OCI-LY1 (cell line): ENCODE data around the gene ESRP2.
A peak's percentile ranks its signal among the peaks of the same experiment; 100 is the strongest.

ENCODE experiments used
- H2AFZ ChIP-seq: fragments of 200-600 bp; sonication (generic), shearing (Covaris generic); 2 replicates; pipeline ENCODE4 v1.6.0; 2014; ENCODE audit warnings: antibody characterized with exemption, mild to moderate bottlenecking, low read length
- H3F3A ChIP-seq: fragments of 200-600 bp; sonication (generic), shearing (Covaris generic); 2 replicates; pipeline ENCODE4 v1.6.0; 2014; ENCODE audit warnings: mild to moderate bottlenecking, antibody characterized with exemption, low read length, moderate library complexity; ENCODE audit not compliant: insufficient read depth
- H3K27ac ChIP-seq: fragments of 200-600 bp; sonication (generic); 2 replicates; pipeline ENCODE4 v1.5.1; 2014; ENCODE audit warnings: low read length, mixed run types, mild to moderate bottlenecking, low read depth; ENCODE audit not compliant: poor library complexity, severe bottlenecking
- H3K27me3 ChIP-seq: fragments of 200-600 bp; sonication (generic); 2 replicates; pipeline ENCODE4 v1.6.0; 2014; ENCODE audit warnings: antibody characterized with exemption, mild to moderate bottlenecking, low read length, moderate library complexity; ENCODE audit not compliant: insufficient read depth
- H3K36me3 ChIP-seq: fragments of 200-600 bp; sonication (generic); 2 replicates; pipeline ENCODE4 v1.6.1; 2014; ENCODE audit warnings: mild to moderate bottlenecking, antibody characterized with exemption, low read length, moderate library complexity, mixed read lengths; ENCODE audit not compliant: insufficient read depth
- H3K4me1 ChIP-seq: fragments of 200-600 bp; sonication (generic); 2 replicates; pipeline ENCODE4 v1.5.1; 2014; ENCODE audit warnings: mild to moderate bottlenecking, low read length, moderate library complexity; ENCODE audit not compliant: insufficient read depth, severe bottlenecking
- H3K4me2 ChIP-seq: fragments of 200-600 bp; sonication (generic), shearing (Covaris generic); 2 replicates; pipeline ENCODE4 v1.6.1; 2014; ENCODE audit warnings: low read length
- H3K4me3 ChIP-seq: fragments of 200-600 bp; sonication (generic); 2 replicates; pipeline ENCODE4 v1.5.1; 2014; ENCODE audit warnings: low read length, low read depth, mild to moderate bottlenecking, mixed read lengths; ENCODE audit not compliant: poor library complexity, severe bottlenecking
- H3K79me2 ChIP-seq: fragments of 200-600 bp; shearing (Covaris generic); 2 replicates; pipeline ENCODE4 v1.6.1; 2016; ENCODE audit warnings: mixed run types, low read length, mixed read lengths; ENCODE audit not compliant: insufficient read depth
- H3K9ac ChIP-seq: fragments of 200-600 bp; sonication (generic), shearing (Covaris generic); 2 replicates; pipeline ENCODE4 v1.6.1; 2014; ENCODE audit warnings: mild to moderate bottlenecking, low read length, mixed read lengths
- H3K9me2 ChIP-seq: fragments of 200-600 bp; sonication (generic), shearing (Covaris generic); 2 replicates; pipeline ENCODE4 v1.6.1; 2014; ENCODE audit warnings: low read depth, mild to moderate bottlenecking, low read length, mixed read lengths
- H3K9me3 ChIP-seq: fragments of 200-600 bp; shearing (Covaris generic); 2 replicates; pipeline ENCODE4 v1.6.1; 2014; ENCODE audit warnings: low read length, mixed read lengths
- H4K20me1 ChIP-seq: fragments of 200-600 bp; sonication (generic), shearing (Covaris generic); 2 replicates; pipeline ENCODE4 v1.6.0; 2016; ENCODE audit warnings: mild to moderate bottlenecking, low read length; ENCODE audit not compliant: insufficient read depth
- CTCF ChIP-seq: fragments of 200-600 bp; sonication (generic), shearing (Covaris generic); IDR thresholded peaks from 2 replicates; pipeline ENCODE4 v1.5.1; 2017; ENCODE audit warnings: mild to moderate bottlenecking, antibody characterized with exemption, low read length, moderate library complexity, mixed read lengths
- EZH2 ChIP-seq: fragments of 200-600 bp; sonication (generic), shearing (Covaris generic); IDR thresholded peaks from 2 replicates; pipeline ENCODE4 v1.8.0; 2017; ENCODE audit warnings: borderline replicate concordance, mixed run types, mild to moderate bottlenecking, antibody characterized with exemption, low read length, moderate library complexity, mixed read lengths

ESRP2 gene

GRCh38 chr16:68244903-68245853, 9.3 kb upstream of the ESRP2 start, which contains the start of gene PLA2G15:
TSS of gene PLA2G15 (plus strand) at chr16:68245373. CDS start at chr16:68245427, 54 bp downstream.
- Histone ChIP-seq H3K79me2 (no peaks in the 10 kb centered on the region), H3K9me3 (no peaks in the 10 kb centered on the region), H2AFZ (no peak within 1 kb of the TSS), H3K27ac (peak within 1 kb of the TSS; percentile 71), H4K20me1 (no peaks in the 10 kb centered on the region), H3K4me2 (peak within 1 kb of the TSS; percentile 91), H3K36me3 (peaks cover 17% of the 10 kb centered on the region), H3F3A (no peaks in the 10 kb centered on the region), H3K4me3 (peak within 1 kb of the TSS; percentile 88), H3K9me2 (no peaks in the 10 kb centered on the region), H3K4me1 (peaks cover 35% of the 10 kb centered on the region), H3K27me3 (no peaks in the 10 kb centered on the region), H3K9ac (peak within 1 kb of the TSS; percentile 87)
- TF ChIP-seq EZH2 = no peak
- no peak for TF ChIP-seq CTCF

- Histone ChIP-seq H4K20me1 (no peaks in the 10 kb centered on the region), H3F3A (no peaks in the 10 kb centered on the region), H3K9ac (peak overlapping the region; percentile 87), H3K79me2 (no peaks in the 10 kb centered on the region), H3K9me2 (no peaks in the 10 kb centered on the region), H3K36me3 (peaks cover 11% of the 10 kb centered on the region), H3K9me3 (no peaks in the 10 kb centered on the region), H2AFZ (no peak overlapping the region), H3K27ac (no peak overlapping the region), H3K27me3 (no peaks in the 10 kb centered on the region), H3K4me1 (peaks cover 38% of the 10 kb centered on the region), H3K4me2 (peak overlapping the region; percentile 77), H3K4me3 (peak overlapping the region; percentile 88)
- TF ChIP-seq EZH2 (no peak), CTCF (no peak)
These were observed 8.6 kb upstream of the ESRP2 start for GRCh38 chr16:68244481-68244902.

DNA sequence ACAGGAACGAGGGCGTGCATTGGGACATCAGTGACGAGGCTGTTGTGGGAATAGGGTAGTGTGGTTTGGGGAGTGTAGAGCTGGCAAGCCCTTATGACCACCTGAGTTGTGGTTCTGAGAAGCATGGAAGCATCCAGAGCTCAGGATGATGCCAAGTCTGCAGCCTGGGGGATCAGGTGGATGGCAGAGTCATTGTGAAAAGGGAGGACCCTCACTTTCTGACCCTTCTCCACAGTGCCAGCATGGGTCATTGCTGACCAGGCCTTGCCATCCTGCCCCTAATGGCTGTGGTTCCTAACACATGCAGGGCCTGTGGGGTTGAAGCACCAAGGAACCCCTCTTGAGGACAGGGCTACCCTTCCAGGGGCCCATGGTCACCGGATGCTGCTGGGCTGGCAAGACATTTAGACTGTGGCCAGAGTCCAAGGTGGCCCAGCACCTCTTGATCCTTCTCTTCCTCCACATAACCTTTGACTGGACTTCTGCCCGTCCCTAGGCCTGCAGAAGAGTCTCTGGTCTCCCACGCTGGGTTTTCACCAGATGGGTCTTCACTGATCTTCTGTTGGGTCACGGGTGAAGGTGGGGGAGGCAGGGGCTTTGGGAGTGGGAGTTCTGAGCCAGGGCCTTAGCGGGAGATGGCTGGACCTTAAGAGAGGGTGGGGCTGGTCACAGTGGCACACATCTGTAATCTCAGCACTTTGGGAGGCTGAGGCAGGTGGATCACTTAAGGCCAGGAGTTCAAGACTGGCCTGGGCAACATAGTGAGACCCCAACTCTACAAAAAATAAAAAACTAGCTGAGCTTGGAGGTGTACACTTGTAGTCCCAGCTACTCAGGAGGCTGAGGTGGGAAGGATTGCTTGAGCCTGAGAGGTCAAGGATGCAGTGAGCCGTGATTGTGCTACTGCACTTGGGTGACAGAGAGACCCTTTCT, 7.3 kb upstream of the ESRP2 start:
- H3K27me3 ChIP-seq = no peaks in the 10 kb centered on the region
- no peak overlapping the region for H3K27ac ChIP-seq
- H3K9me3 ChIP-seq = no peaks in the 10 kb centered on the region
- no peak overlapping the region for H3K9ac ChIP-seq
- H3K79me2 ChIP-seq = no peaks in the 10 kb centered on the region
- no peaks in the 10 kb centered on the region for H4K20me1 ChIP-seq
- H3F3A ChIP-seq = no peaks in the 10 kb centered on the region
- no peak overlapping the region for H3K4me3 ChIP-seq
- no peaks in the 10 kb centered on the region; the same call in 1 of the 2 replicates for H3K36me3 ChIP-seq
- no peak overlapping the region for H3K4me2 ChIP-seq
- no peaks in the 10 kb centered on the region for H3K9me2 ChIP-seq
- TF ChIP-seq EZH2 (no peak), CTCF (no peak)
- no peak overlapping the region for H2AFZ ChIP-seq
- peaks cover 40% of the 10 kb centered on the region for H3K4me1 ChIP-seq
